Testis (tissue), 3 donors: ENCODE results near the gene ADCY9. TPM values are rescaled to one million over a fixed set of nuclear protein-coding genes. Genes with fewer than 3 reads are reported as not detected.

ENCODE experiments used
- DNase-seq: peaks from one replicate; pipeline ENCODE4 v3.0.0-alpha.2; 2019
- H3K27ac ChIP-seq, 2 donors: fragments of 200-600 bp; sonication (generic); one replicate each; pipeline ENCODE4 v1.5.1; 2019
- H3K27me3 ChIP-seq: fragments of 200-600 bp; sonication (generic); one replicate; pipeline ENCODE4 v1.5.1; 2019
- H3K36me3 ChIP-seq: fragments of 200-600 bp; sonication (generic); one replicate; pipeline ENCODE4 v1.5.1; 2017; ENCODE audit warnings: low read depth; ENCODE audit errors: missing control alignments
- H3K4me1 ChIP-seq: fragments of 200-600 bp; sonication (generic); one replicate; pipeline ENCODE4 v1.5.1; 2019
- H3K4me3 ChIP-seq, 2 donors: fragments of 200-600 bp; sonication (generic); one replicate each; pipeline ENCODE4 v1.5.1; 2017 to 2019
- H3K9me3 ChIP-seq: fragments of 200-600 bp; sonication (generic); one replicate; pipeline ENCODE4 v1.5.1; 2017
- POLR2A ChIP-seq: fragments of 450-650 bp; IDR thresholded peaks from one replicate; pipeline ENCODE4 v1.6.1; 2017; ENCODE audit warnings: antibody characterized with exemption, mild to moderate bottlenecking, moderate library complexity
- WGBS, 2 donors: methylation state at CpG; one replicate each; pipeline ENCODE4 v1.1.5; 2018; 5-methylcytosine and 5-hydroxymethylcytosine counted together
- intact Hi-C: fragments of 100-400 bp; cut with DNase I; formaldehyde crosslinking; loops from one replicate; pipeline ENCODE4 v1.15.1; 2023; ENCODE audit warnings: low total_unique reads
- polyA plus RNA-seq: library from polyadenylated mRNA; stranded (reverse); fragments of 350-450 nt; fragmentation: Illumina TruSeq; extraction: RNeasy Lipid Tissue Mini Kit (QIAGEN cat#74804); gene quantifications from one replicate; pipeline ENCODE4 v1.2.3, GENCODE V29; 2014; ENCODE audit warnings: low read depth, low replicate concordance; ENCODE audit not compliant: insufficient read depth
- total RNA-seq, 2 donors: library from RNA; depleted of rRNA; stranded (reverse); fragments of >200 nt; gene quantifications; one replicate each; pipeline ENCODE4 v1.2.3, GENCODE V29; 2016
- TF ChIP-seq, protein P1 (sequence below), 3 experiments: fragments of 450-650 bp in 2 of 3; fragments of 200-600 bp in 1 of 3; sonication (generic) in 1 of 3; IDR thresholded peaks; one replicate each; pipeline ENCODE4 v1.5.1; 2016 to 2019; ENCODE audit warnings: antibody characterized with exemption in 3 of 3, mild to moderate bottlenecking in 2 of 3, moderate library complexity in 1 of 3

Gene ADCY9
- total and polyA plus RNA-seq, 3 donors from 2014 or later: 19.0 to 77.2 (median 52.8) TPM

GRCh38 chr16:4124535-4125294 lies 8.5 kb upstream of the ADCY9 start:
- no peak for DNase-seq
- 82 to 91% methylated on average over 12 of the region's 12 CpGs for WGBS, 2 donors
- Histone ChIP-seq H3K36me3 (no peaks in the 10 kb centered on the region), H3K4me3 (no peak overlapping the region), H3K4me1 (no peaks in the 10 kb centered on the region), H3K27me3 (no peaks in the 10 kb centered on the region), H3K9me3 (no peaks in the 10 kb centered on the region), H3K27ac (no peak overlapping the region)
- TF ChIP-seq, protein P1, sequence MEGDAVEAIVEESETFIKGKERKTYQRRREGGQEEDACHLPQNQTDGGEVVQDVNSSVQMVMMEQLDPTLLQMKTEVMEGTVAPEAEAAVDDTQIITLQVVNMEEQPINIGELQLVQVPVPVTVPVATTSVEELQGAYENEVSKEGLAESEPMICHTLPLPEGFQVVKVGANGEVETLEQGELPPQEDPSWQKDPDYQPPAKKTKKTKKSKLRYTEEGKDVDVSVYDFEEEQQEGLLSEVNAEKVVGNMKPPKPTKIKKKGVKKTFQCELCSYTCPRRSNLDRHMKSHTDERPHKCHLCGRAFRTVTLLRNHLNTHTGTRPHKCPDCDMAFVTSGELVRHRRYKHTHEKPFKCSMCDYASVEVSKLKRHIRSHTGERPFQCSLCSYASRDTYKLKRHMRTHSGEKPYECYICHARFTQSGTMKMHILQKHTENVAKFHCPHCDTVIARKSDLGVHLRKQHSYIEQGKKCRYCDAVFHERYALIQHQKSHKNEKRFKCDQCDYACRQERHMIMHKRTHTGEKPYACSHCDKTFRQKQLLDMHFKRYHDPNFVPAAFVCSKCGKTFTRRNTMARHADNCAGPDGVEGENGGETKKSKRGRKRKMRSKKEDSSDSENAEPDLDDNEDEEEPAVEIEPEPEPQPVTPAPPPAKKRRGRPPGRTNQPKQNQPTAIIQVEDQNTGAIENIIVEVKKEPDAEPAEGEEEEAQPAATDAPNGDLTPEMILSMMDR (IDR thresholded peaks at IDR 0.05): no peak
- no peak for TF ChIP-seq POLR2A
- intact Hi-C loops: no loop called here

DNA sequence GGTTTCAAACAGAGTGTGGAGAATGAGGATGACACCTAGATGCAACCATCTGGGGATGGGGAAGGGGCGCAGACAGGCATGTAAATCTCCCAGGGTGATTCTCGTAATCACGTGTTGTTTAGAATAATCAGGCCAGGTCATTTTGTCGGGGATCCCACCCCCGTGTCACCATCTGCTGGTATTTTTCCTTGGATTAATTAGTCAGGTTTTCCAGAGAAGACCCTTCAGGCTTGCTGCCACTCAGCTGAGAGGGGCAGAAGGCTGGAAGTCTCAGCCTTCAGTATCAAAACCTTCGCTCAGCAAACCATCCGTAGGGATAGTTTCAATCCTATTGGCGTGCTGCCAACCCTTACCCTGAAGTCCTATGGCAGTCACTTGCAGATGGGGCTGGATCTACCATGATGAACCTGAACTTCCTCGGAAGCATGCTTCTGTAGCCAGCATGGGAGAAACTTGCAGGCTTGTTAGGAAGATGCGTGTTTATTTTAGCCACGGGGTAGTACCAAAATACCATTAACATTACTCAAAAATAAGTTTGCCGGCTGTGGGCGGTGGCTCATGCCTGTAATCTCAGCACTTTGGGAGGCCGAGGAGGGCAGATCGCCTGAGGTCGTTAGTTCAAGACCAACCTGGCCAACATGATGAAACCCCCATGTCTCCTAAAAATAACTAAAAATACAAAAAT lies 7.5 kb upstream of the ADCY9 start:
- no peak overlapping the region for H3K27ac ChIP-seq
- TF ChIP-seq, protein P1 (IDR thresholded peaks at IDR 0.05): no peak
- no peak for TF ChIP-seq POLR2A

GRCh38 chr16:4120176-4120575 lies 3.9 kb upstream of the ADCY9 start:
- Histone ChIP-seq H3K4me3 (no peak overlapping the region), H3K9me3 (no peaks in the 10 kb centered on the region), H3K36me3 (no peaks in the 10 kb centered on the region), H3K4me1 (no peaks in the 10 kb centered on the region), H3K27me3 (no peaks in the 10 kb centered on the region), H3K27ac (no peak overlapping the region)
- no peak for TF ChIP-seq POLR2A
- TF ChIP-seq, protein P1 (IDR thresholded peaks at IDR 0.05): no peak
- intact Hi-C loops: no loop called here
- WGBS, 2 donors: 86 to 89% methylated on average over 4 of the region's 4 CpGs
- no peak for DNase-seq

More for the DNA sequence above, 7.5 kb upstream of the ADCY9 start:
- Histone ChIP-seq H3K36me3 (no peaks in the 10 kb centered on the region), H3K4me1 (no peaks in the 10 kb centered on the region), H3K4me3 (no peak overlapping the region), H3K9me3 (no peaks in the 10 kb centered on the region), H3K27me3 (no peaks in the 10 kb centered on the region)
- WGBS, 2 donors: 72 to 73% methylated on average over 16 of the region's 16 CpGs
- no peak for DNase-seq
- intact Hi-C loops: no loop called here

DNA sequence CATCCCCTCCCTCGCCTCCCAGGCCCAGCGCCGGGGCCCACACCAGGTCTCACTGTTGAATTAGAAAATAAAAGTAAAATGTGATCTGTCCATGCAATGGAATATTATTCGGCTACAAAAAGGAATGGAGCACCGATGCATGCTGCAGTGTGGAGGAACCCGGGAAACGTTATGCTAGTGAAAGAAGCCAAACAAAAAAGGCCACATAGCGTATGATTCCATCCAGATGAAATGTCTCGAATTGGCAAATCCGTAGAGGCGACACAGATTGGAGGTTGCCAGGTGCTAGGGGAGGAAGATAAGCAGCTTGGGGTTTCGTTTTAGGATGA lies 972 bp upstream of the ADCY9 start:
- DNase-seq: no peak
- Histone ChIP-seq H3K27me3 (no peaks in the 10 kb centered on the region), H3K9me3 (no peaks in the 10 kb centered on the region), H3K27ac (peak overlapping the region; percentile 77 to 84), H3K4me1 (peaks cover 21% of the 10 kb centered on the region), H3K4me3 (peak overlapping the region; percentile 58 to 67), H3K36me3 (no peaks in the 10 kb centered on the region)
- intact Hi-C loops: loop anchor here (10.0 kb wide), 1 partner anchor 138 kb away; no protein-coding TSS in a partner anchor
- no peak for TF ChIP-seq POLR2A
- TF ChIP-seq, protein P1 (IDR thresholded peaks at IDR 0.05): no peak
- 73 to 79% methylated on average over 12 of the region's 12 CpGs for WGBS, 2 donors
